B cell (primary cell): ENCODE data around the gene NUDT16L1. TPM values are rescaled to one million over a fixed set of nuclear protein-coding genes. Genes with fewer than 3 reads are reported as not detected.
"Not testable (repeated sequence)": the region's sequence is repeated elsewhere in the genome, so short reads cannot be mapped to it uniquely, and the experiment has no call there.

Experiments
- ATAC-seq: fragments of 200-7000 bp; cut with Tn5 transposase; one replicate; pipeline ENCODE4 v1.10.0; 2021; ENCODE audit warnings: low read depth, mild to moderate bottlenecking, moderate number of reproducible peaks, moderate library complexity
- CTCF ChIA-PET: fragments of 350-600 bp; sonication (Branson Sonifier 250); formaldehyde crosslinking; loops from one replicate; lab custom pipeline; 2021; ENCODE audit warnings: antibody characterized with exemption, inconsistent platforms; lab: Charles Lee
- POLR2A ChIA-PET: fragments of 350-600 bp; sonication (Branson Sonifier 250); formaldehyde crosslinking; loops from one replicate; lab custom pipeline; 2021; ENCODE audit warnings: antibody characterized with exemption; lab: Charles Lee
- DNase-seq: peaks from one replicate; pipeline ENCODE4 v3.0.0; 2013
- H2AFZ ChIP-seq: 2 replicates; pipeline ENCODE4 v1.6.1; 2012; ENCODE audit warnings: mild to moderate bottlenecking, low read depth, low read length; ENCODE audit not compliant: insufficient read depth, poor library complexity, severe bottlenecking
- H3K27ac ChIP-seq, 2 donors: 1 replicate in 1 of 2; 2 replicates in 1 of 2; pipeline ENCODE4 v1.5.1; 2012 to 2013; ENCODE audit warnings: low read length in 2 of 2, mild to moderate bottlenecking in 2 of 2, moderate library complexity in 1 of 2
- H3K27me3 ChIP-seq, 4 experiments: fragments of 200-600 bp in 1 of 4; sonication (generic) in 1 of 4; replicated peaks in 1 of 4; 1 replicate in 2 of 4; 2 replicates in 2 of 4; pipeline versions ENCODE4 v1.6.1 to v1.7.0; 2013 to 2016; ENCODE audit warnings: low read length in 3 of 4, mild to moderate bottlenecking in 2 of 4, mixed read lengths in 1 of 4, moderate library complexity in 1 of 4; ENCODE audit not compliant: insufficient read depth in 4 of 4, control insufficient read depth in 3 of 4; ENCODE audit errors: control extremely low read depth in 1 of 4
- H3K36me3 ChIP-seq, 2 experiments: replicated peaks in 1 of 2; 1 replicate in 1 of 2; 2 replicates in 1 of 2; pipeline versions ENCODE4 v1.6.1 to v1.7.1; 2013; ENCODE audit warnings: low read length in 1 of 2; ENCODE audit not compliant: insufficient read depth in 2 of 2, control insufficient read depth in 1 of 2; ENCODE audit errors: control extremely low read depth in 1 of 2, extremely low read depth in 1 of 2
- H3K4me1 ChIP-seq, 2 donors: fragments of 200-600 bp in 1 of 2; sonication (generic) in 1 of 2; 1 replicate in 1 of 2; 2 replicates in 1 of 2; pipeline versions ENCODE4 v1.5.1 to v1.6.1; 2013 to 2017; ENCODE audit warnings: low read length in 2 of 2; ENCODE audit not compliant: control insufficient read depth in 2 of 2, insufficient read depth in 2 of 2
- H3K4me2 ChIP-seq: replicated peaks from 2 replicates; pipeline ENCODE3; 2012; ENCODE audit warnings: mild to moderate bottlenecking, low read depth, low read length; ENCODE audit not compliant: poor library complexity, severe bottlenecking
- H3K4me3 ChIP-seq, 5 experiments: fragments of 200-600 bp in 1 of 5; sonication (generic) in 1 of 5; 1 replicate in 3 of 5; 2 replicates in 2 of 5; pipeline versions ENCODE4 v1.5.1 to v1.7.0; 2011 to 2016; ENCODE audit warnings: low read length in 4 of 5, mild to moderate bottlenecking in 4 of 5, low read depth in 2 of 5, control low read depth in 1 of 5, moderate library complexity in 1 of 5; ENCODE audit not compliant: insufficient read depth in 1 of 5; ENCODE audit errors: control extremely low read depth in 1 of 5, extremely low read depth in 1 of 5
- H3K79me2 ChIP-seq: fragments of 200-600 bp; sonication (generic); one replicate; pipeline ENCODE4 v1.6.0; 2016; ENCODE audit warnings: low read length; ENCODE audit not compliant: control insufficient read depth, insufficient read depth
- H3K9ac ChIP-seq: fragments of 200-600 bp; sonication (generic); 2 replicates; pipeline ENCODE4 v1.6.1; 2017; ENCODE audit warnings: mild to moderate bottlenecking, low read length, moderate library complexity
- H3K9me3 ChIP-seq, 3 donors: one replicate each; pipeline versions ENCODE4 v1.6.1 to v1.7.1; 2013; ENCODE audit warnings: low read length in 2 of 3; ENCODE audit not compliant: control insufficient read depth in 2 of 3, insufficient read depth in 1 of 3; ENCODE audit errors: control extremely low read depth in 1 of 3
- H4K20me1 ChIP-seq: 2 replicates; pipeline ENCODE4 v1.6.0; 2012; ENCODE audit warnings: mild to moderate bottlenecking, low read length; ENCODE audit not compliant: insufficient read depth, control insufficient read depth, poor library complexity, severe bottlenecking
- H3K27ac Mint-ChIP-seq: one replicate; pipeline ENCODE4 v1.8.0; 2021; ENCODE audit warnings: mixed read lengths
- H3K27me3 Mint-ChIP-seq: one replicate; pipeline ENCODE4 v1.8.0; 2021; ENCODE audit warnings: mixed read lengths
- H3K4me1 Mint-ChIP-seq: one replicate; pipeline ENCODE4 v1.8.0; 2021; ENCODE audit warnings: mixed read lengths
- H3K4me3 Mint-ChIP-seq: one replicate; pipeline ENCODE4 v1.8.0; 2021; ENCODE audit warnings: mixed read lengths
- H3K9me3 Mint-ChIP-seq: one replicate; pipeline ENCODE4 v1.8.0; 2022; ENCODE audit warnings: mixed read lengths; ENCODE audit not compliant: insufficient read depth
- EZH2 ChIP-seq: IDR thresholded peaks from 2 replicates; pipeline ENCODE4 v1.6.1; 2012; ENCODE audit warnings: borderline replicate concordance, low read depth, mild to moderate bottlenecking, moderate library complexity, low read length; ENCODE audit not compliant: insufficient read depth, poor library complexity, severe bottlenecking
- WGBS: methylation state at CpG from one replicate; pipeline ENCODE4 v1.1.5; 2013; ENCODE audit warnings: missing lambda C conversion rate; ENCODE audit not compliant: insufficient coverage; 5-methylcytosine and 5-hydroxymethylcytosine counted together
- intact Hi-C: fragments of 100-400 bp; cut with micrococcal nuclease; formaldehyde crosslinking; loops from one replicate; pipeline ENCODE4 v1.10.0; 2022
- polyA plus RNA-seq: library from polyadenylated mRNA; depleted of rRNA; stranded (reverse); fragments of >200 nt; gene quantifications from 2 replicates; pipeline ENCODE4 v1.2.3, GENCODE V29; 2012
- total RNA-seq, 2 donors: library from RNA; stranded (reverse); fragments of 120-200 nt in 1 of 2; gene quantifications; 1 replicate in 1 of 2; 2 replicates in 1 of 2; pipeline versions ENCODE4 v1.2.3 to v1.2.4, GENCODE V29; 2013 to 2022
- TF ChIP-seq, protein P1 (sequence below): fragments of 200-600 bp; IDR thresholded peaks from one replicate; pipeline ENCODE4 v1.8.0; 2022; ENCODE audit warnings: antibody characterized with exemption, mild to moderate bottlenecking

The NUDT16L1 gene
- total and polyA plus RNA-seq, 2 donors (not counting 1 experiment from before 2014, with no cell fraction given), result 38.5 to 59.2 TPM

GRCh38 chr16:4737545-4737944 is 44.2 kb downstream of the NUDT16L1 start:
- 90% methylated on average over 15 of the region's 15 CpGs for WGBS
- no peak for ATAC-seq
- H3K4me3 ChIP-seq, result no peak overlapping the region
- no peak overlapping the region for H3K27ac ChIP-seq
- H3K27ac Mint-ChIP-seq, result no peak overlapping the region
- peaks cover 17% of the 10 kb centered on the region for H3K4me1 Mint-ChIP-seq
- no peaks in the 10 kb centered on the region for H3K27me3 Mint-ChIP-seq
- H3K79me2 ChIP-seq, result peaks cover 13% of the 10 kb centered on the region
- H4K20me1 ChIP-seq, result no peaks in the 10 kb centered on the region
- H3K4me2 ChIP-seq, result no peak overlapping the region
- H3K9me3 ChIP-seq, result no peaks in the 10 kb centered on the region
- H3K27me3 ChIP-seq, result peaks cover 0 to 2% (median 0%) of the 10 kb centered on the region in 4 experiments
- ChIA-PET CTCF (no interaction called here), POLR2A (no interaction called here)
- no peaks in the 10 kb centered on the region for H3K36me3 ChIP-seq
- TF ChIP-seq EZH2, result no peak
- TF ChIP-seq, protein P1, sequence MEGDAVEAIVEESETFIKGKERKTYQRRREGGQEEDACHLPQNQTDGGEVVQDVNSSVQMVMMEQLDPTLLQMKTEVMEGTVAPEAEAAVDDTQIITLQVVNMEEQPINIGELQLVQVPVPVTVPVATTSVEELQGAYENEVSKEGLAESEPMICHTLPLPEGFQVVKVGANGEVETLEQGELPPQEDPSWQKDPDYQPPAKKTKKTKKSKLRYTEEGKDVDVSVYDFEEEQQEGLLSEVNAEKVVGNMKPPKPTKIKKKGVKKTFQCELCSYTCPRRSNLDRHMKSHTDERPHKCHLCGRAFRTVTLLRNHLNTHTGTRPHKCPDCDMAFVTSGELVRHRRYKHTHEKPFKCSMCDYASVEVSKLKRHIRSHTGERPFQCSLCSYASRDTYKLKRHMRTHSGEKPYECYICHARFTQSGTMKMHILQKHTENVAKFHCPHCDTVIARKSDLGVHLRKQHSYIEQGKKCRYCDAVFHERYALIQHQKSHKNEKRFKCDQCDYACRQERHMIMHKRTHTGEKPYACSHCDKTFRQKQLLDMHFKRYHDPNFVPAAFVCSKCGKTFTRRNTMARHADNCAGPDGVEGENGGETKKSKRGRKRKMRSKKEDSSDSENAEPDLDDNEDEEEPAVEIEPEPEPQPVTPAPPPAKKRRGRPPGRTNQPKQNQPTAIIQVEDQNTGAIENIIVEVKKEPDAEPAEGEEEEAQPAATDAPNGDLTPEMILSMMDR, result no peak
- intact Hi-C loops, result no loop called here
- no peak overlapping the region for H3K4me3 Mint-ChIP-seq
- no peak overlapping the region for H2AFZ ChIP-seq
- no peak for DNase-seq
- H3K9me3 Mint-ChIP-seq, result no peaks in the 10 kb centered on the region
- H3K4me1 ChIP-seq, result peaks cover 10 to 13% of the 10 kb centered on the region in 2 donors
- no peak overlapping the region for H3K9ac ChIP-seq

- H3K27ac ChIP-seq, ATAC-seq, H3K27me3 Mint-ChIP-seq, H3K4me3 ChIP-seq, DNase-seq, H3K27ac Mint-ChIP-seq, H3K9me3 ChIP-seq, H3K4me3 Mint-ChIP-seq, H3K9me3 Mint-ChIP-seq, H3K36me3 ChIP-seq, CTCF ChIA-PET, intact Hi-C loops, H3K4me2 ChIP-seq, H4K20me1 ChIP-seq, H3K9ac ChIP-seq, H3K27me3 ChIP-seq, H2AFZ ChIP-seq, H3K79me2 ChIP-seq, POLR2A ChIA-PET: not testable (repeated sequence)
- peaks cover 15% of the 10 kb centered on the region for H3K4me1 Mint-ChIP-seq
- WGBS, result 96% methylated on average over 3 of the region's 5 CpGs
- peaks cover 8 to 12% of the 10 kb centered on the region in 2 donors for H3K4me1 ChIP-seq
Observed at GRCh38 chr16:4738370-4738769, 45.0 kb downstream of the NUDT16L1 start.
